PC-9 (cell line): ENCODE data around the gene ZFHX3.

ENCODE experiments used
- EZH2 ChIP-seq: fragments of 200-600 bp; sonication (generic); IDR thresholded peaks from 2 replicates; pipeline ENCODE4 v1.8.0; 2017; ENCODE audit warnings: antibody characterized with exemption, low read depth
- TF ChIP-seq, protein P1 (sequence below): fragments of 200-600 bp; sonication (generic); conservative IDR thresholded peaks from 2 replicates; pipeline ENCODE4 v1.6.1; 2017; ENCODE audit warnings: mixed run types, antibody characterized with exemption, mild to moderate bottlenecking, moderate library complexity

GRCh38 chr16:72768591-72768990, 279.3 kb downstream of the ZFHX3 start:
- no peak for TF ChIP-seq EZH2
- TF ChIP-seq, protein P1, sequence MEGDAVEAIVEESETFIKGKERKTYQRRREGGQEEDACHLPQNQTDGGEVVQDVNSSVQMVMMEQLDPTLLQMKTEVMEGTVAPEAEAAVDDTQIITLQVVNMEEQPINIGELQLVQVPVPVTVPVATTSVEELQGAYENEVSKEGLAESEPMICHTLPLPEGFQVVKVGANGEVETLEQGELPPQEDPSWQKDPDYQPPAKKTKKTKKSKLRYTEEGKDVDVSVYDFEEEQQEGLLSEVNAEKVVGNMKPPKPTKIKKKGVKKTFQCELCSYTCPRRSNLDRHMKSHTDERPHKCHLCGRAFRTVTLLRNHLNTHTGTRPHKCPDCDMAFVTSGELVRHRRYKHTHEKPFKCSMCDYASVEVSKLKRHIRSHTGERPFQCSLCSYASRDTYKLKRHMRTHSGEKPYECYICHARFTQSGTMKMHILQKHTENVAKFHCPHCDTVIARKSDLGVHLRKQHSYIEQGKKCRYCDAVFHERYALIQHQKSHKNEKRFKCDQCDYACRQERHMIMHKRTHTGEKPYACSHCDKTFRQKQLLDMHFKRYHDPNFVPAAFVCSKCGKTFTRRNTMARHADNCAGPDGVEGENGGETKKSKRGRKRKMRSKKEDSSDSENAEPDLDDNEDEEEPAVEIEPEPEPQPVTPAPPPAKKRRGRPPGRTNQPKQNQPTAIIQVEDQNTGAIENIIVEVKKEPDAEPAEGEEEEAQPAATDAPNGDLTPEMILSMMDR = no peak
